ENCODE data around the gene NUBP2.

NUBP2 gene

GRCh38 chr16:1772908-1773702 lies 9.7 kb upstream of the NUBP2 start, which contains the start of gene MRPS34 (continued):
- TF ChIP-seq ZNF704 (tag by site-specific recombination; IDR thresholded peaks at IDR 0.05), result no peak
- TF ChIP-seq ZNF510 (tag by site-specific recombination; IDR thresholded peaks at IDR 0.05; ENCODE audit: insufficient replicate concordance), result no peak
- no peak for TF ChIP-seq ZNF175 (tag by site-specific recombination; IDR thresholded peaks at IDR 0.05)
- peak; percentile 97 for TF ChIP-seq YY1 (tag by site-specific recombination; IDR thresholded peaks at IDR 0.05)
- peak; percentile 64 for TF ChIP-seq GFI1B (tag by site-specific recombination; IDR thresholded peaks at IDR 0.05)
- TF ChIP-seq GLIS1 (tag by site-specific recombination; IDR thresholded peaks at IDR 0.05), result peak; percentile 46; the same call in 1 of the 2 replicates
- TF ChIP-seq ZNF677 (tag by site-specific recombination; IDR thresholded peaks at IDR 0.05), result no peak
- no peak; the same call in 1 of the 2 replicates for TF ChIP-seq ZBTB6 (tag by site-specific recombination; IDR thresholded peaks at IDR 0.05)
- TF ChIP-seq ZNF302 (tag by site-specific recombination; IDR thresholded peaks at IDR 0.05; ENCODE audit: low read depth), result no peak
- no peak for TF ChIP-seq ZNF433 (tag by site-specific recombination; IDR thresholded peaks at IDR 0.05; ENCODE audit: low read depth)
- TF ChIP-seq ZFP69B (tag by site-specific recombination; IDR thresholded peaks at IDR 0.05), result peak; percentile 76
- TF ChIP-seq ZNF404 (tag by site-specific recombination; IDR thresholded peaks at IDR 0.05), result no peak
- no peak for TF ChIP-seq ZNF157 (tag by site-specific recombination; IDR thresholded peaks at IDR 0.05)
- no peak for TF ChIP-seq ZNF529 (tag by site-specific recombination; IDR thresholded peaks at IDR 0.05; ENCODE audit: insufficient replicate concordance)
- TF ChIP-seq ZNF654 (tag by site-specific recombination; IDR thresholded peaks at IDR 0.05; ENCODE audit: low read depth), result no peak
- peak; percentile 86 for TF ChIP-seq PBX3 (CRISPR knock-in tag; IDR thresholded peaks at IDR 0.05)
- no peak for TF ChIP-seq ZNF121 (tag by site-specific recombination; IDR thresholded peaks at IDR 0.05)
- TF ChIP-seq ZNF639 (tag by site-specific recombination; IDR thresholded peaks at IDR 0.05), result peak; percentile 74
- TF ChIP-seq ZFP37 (tag by site-specific recombination; IDR thresholded peaks at IDR 0.05), result peak; percentile 85
- TF ChIP-seq ZNF776 (tag by site-specific recombination; IDR thresholded peaks at IDR 0.05; ENCODE audit: borderline replicate concordance), result no peak
- TF ChIP-seq REST (tag by site-specific recombination; IDR thresholded peaks at IDR 0.05), result no peak
- TF ChIP-seq ZNF530 (tag by site-specific recombination; IDR thresholded peaks at IDR 0.05; ENCODE audit: low read depth), result no peak
- TF ChIP-seq SP7 (tag by site-specific recombination; IDR thresholded peaks at IDR 0.05), result peak; percentile 80
- no peak for TF ChIP-seq ZFP41 (tag by site-specific recombination; IDR thresholded peaks at IDR 0.05; ENCODE audit: borderline replicate concordance)
- TF ChIP-seq ZNF692 (tag by site-specific recombination; IDR thresholded peaks at IDR 0.05), result peak; percentile 84
- TF ChIP-seq BCL11A (tag by site-specific recombination; IDR thresholded peaks at IDR 0.05; ENCODE audit: low read depth), result no peak
- no peak for TF ChIP-seq ZNF658 (tag by site-specific recombination; IDR thresholded peaks at IDR 0.05)
- TF ChIP-seq ZNF292 (tag by site-specific recombination; IDR thresholded peaks at IDR 0.05; ENCODE audit: borderline replicate concordance, low read depth), result no peak
- peak; percentile 59; the same call in 1 of the 2 replicates for TF ChIP-seq ZNF24 (tag by site-specific recombination; IDR thresholded peaks at IDR 0.05)
- 0 out of 2 replicates have a peak, but pooled peaks have one; percentile 18 for TF ChIP-seq ZSCAN23 (tag by site-specific recombination; IDR thresholded peaks at IDR 0.05)
- no peak for TF ChIP-seq ZNF701 (tag by site-specific recombination; IDR thresholded peaks at IDR 0.05)

Measured in HEK293 (cell line).